Endothelial cell of umbilical vein (primary cell): ENCODE measurements around the gene IPO9.

Experiments
- CTCF ChIP-seq, 2 donors: IDR thresholded peaks; 1 replicate in 1 of 2; 2 replicates in 1 of 2; pipeline ENCODE4 v1.5.1; 2011; ENCODE audit warnings: low read length in 2 of 2, mild to moderate bottlenecking in 2 of 2, moderate library complexity in 2 of 2, control low read depth in 1 of 2, inconsistent platforms in 1 of 2, low read depth in 1 of 2; ENCODE audit not compliant: insufficient read depth in 1 of 2; ENCODE audit errors: extremely low read depth in 1 of 2
- EZH2 ChIP-seq: IDR thresholded peaks from 2 replicates; pipeline ENCODE4 v1.6.1; 2012; ENCODE audit warnings: borderline replicate concordance, low read depth, mild to moderate bottlenecking, moderate library complexity, low read length, inconsistent platforms; ENCODE audit not compliant: severe bottlenecking

GRCh38 chr1:201827321-201828216 lies 1.4 kb upstream of the IPO9 start:
- TF ChIP-seq CTCF (IDR thresholded peaks at IDR 0.05; ENCODE audit: extremely low read depth in 1 of 2, insufficient read depth in 1 of 2, low read depth in 1 of 2, low read length in 2 of 2) (no peak), EZH2 (no peak)
